ENCODE data around the gene UBTF. TPM values are rescaled to one million over a fixed set of nuclear protein-coding genes. Genes with fewer than 3 reads are reported as not detected.

UBTF gene
- total and polyA plus RNA-seq, 9 of the 15 experiments (the other 6 are each of a cell fraction or from before 2014, with no cell fraction given) = 1.2 to 113 (median 83.6) TPM

DNA sequence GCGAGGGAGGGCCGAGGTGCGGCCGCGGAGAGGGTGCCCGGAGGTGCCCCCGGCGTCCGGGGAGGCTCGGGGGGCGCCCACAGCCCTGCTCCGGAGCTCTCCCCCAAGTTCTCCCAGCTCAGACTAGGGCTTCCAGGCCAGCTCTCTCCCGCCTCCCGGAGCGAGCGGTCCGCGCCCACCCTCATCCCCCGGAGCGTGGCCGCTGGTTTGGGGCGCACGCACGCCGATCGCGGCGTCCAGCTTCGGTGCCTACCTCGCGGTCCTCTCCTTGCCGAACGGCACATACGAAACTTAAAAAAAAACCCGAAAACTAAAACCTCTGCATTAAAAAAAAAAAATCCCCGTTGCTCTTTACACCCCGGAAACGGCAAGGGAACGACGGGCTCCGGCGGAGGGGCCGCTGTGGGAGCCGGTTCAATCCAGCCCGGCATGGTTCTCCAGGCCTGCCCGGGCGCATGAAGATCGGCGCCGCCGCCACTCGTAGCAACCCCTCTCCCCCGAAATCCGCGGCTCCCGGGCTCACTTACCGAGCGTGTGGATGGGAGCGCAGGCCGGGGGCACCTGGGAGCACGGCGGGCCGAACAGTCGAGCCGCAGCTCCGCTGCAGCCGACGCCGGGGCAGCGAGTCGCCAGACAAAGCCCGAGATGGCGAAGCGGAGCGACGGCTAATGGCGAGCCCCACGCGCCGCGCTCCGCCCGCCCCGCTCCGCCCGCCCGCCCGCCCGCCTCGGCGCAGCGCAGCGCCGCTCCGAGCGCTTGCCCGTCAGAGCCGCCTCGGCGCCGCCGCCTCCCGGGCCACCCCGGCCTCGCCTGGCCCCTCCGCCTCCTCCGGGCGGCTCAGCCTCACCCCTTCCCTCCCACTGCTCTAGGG, 973 bp upstream of the UBTF start (continued):
- TF ChIP-seq, protein P1, sequence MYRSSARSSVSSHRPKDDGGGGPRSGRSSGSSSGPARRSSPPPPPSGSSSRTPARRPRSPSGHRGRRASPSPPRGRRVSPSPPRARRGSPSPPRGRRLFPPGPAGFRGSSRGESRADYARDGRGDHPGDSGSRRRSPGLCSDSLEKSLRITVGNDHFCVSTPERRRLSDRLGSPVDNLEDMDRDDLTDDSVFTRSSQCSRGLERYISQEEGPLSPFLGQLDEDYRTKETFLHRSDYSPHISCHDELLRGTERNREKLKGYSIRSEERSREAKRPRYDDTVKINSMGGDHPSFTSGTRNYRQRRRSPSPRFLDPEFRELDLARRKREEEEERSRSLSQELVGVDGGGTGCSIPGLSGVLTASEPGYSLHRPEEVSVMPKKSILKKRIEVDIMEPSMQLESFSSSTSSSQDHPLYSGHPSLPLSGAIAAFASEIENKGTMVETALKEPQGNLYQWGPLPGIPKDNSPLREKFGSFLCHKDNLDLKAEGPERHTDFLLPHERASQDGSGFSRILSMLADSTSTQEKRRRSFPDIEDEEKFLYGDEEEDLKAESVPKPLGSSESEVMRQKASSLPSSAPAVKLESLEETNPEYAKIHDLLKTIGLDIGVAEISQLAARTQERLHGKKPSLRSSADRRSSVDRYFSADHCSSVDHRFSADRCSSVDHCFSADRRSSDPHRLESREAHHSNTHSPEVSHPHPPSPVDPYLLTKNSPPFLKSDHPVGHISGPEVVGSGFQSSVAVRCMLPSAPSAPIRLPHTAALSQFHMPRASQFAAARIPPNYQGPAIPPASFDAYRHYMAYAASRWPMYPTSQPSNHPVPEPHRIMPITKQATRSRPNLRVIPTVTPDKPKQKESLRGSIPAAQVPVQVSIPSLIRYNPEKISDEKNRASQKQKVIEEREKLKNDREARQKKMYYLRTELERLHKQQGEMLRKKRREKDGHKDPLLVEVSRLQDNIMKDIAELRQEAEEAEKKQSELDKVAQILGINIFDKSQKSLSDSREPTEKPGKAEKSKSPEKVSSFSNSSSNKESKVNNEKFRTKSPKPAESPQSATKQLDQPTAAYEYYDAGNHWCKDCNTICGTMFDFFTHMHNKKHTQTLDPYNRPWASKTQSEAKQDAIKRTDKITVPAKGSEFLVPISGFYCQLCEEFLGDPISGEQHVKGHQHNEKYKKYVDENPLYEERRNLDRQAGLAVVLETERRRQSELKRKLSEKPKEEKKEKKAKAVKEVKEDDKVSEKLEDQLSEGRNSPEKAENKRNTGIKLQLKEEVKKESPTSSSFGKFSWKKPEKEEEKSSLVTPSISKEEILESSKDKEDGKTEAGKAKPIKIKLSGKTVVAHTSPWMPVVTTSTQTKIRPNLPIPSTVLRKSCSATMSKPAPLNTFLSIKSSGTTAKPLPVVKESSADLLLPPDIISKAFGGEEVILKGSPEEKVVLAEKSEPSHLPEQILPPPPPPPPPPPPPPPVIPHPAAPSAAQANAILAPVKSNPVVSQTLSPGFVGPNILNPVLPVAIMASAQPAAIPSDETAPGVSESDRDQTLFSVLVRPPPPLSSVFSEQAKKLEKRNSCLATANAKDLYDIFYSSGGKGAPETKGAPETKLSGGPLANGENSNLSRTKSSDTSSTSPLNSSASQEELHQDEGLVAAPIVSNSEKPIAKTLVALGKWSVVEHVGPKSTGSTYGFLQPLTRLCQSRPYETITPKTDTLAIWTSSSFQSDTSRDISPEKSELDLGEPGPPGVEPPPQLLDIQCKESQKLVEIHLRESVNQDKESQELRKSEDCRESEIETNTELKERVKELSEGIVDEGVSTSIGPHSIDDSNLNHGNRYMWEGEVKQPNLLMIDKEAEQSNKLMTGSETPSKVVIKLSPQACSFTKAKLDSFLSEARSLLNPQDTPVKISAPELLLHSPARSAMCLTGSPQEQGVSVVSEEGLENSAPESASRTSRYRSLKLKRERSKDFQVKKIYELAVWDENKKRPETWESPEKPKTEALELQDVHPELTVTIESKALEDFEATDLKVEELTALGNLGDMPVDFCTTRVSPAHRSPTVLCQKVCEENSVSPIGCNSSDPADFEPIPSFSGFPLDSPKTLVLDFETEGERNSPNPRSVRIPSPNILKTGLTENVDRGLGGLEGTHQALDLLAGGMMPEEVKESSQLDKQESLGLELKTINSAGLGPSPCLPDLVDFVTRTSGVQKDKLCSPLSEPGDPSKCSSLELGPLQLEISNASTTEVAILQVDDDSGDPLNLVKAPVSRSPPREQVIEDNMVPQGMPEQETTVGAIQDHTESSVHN (IDR thresholded peaks at IDR 0.05; ENCODE audit: borderline replicate concordance in 1 of 2, low read depth in 1 of 2) = no peak
- TF ChIP-seq, protein P2, sequence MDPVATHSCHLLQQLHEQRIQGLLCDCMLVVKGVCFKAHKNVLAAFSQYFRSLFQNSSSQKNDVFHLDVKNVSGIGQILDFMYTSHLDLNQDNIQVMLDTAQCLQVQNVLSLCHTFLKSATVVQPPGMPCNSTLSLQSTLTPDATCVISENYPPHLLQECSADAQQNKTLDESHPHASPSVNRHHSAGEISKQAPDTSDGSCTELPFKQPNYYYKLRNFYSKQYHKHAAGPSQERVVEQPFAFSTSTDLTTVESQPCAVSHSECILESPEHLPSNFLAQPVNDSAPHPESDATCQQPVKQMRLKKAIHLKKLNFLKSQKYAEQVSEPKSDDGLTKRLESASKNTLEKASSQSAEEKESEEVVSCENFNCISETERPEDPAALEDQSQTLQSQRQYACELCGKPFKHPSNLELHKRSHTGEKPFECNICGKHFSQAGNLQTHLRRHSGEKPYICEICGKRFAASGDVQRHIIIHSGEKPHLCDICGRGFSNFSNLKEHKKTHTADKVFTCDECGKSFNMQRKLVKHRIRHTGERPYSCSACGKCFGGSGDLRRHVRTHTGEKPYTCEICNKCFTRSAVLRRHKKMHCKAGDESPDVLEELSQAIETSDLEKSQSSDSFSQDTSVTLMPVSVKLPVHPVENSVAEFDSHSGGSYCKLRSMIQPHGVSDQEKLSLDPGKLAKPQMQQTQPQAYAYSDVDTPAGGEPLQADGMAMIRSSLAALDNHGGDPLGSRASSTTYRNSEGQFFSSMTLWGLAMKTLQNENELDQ (CRISPR knock-in tag; IDR thresholded peaks at IDR 0.05; ENCODE audit: borderline replicate concordance) = no peak
- TF ChIP-seq TAL1 (IDR thresholded peaks at IDR 0.05) (no peak), ZFX (CRISPR knock-in tag; IDR thresholded peaks at IDR 0.05) (peak; percentile 84), GABPA (tag; conservative IDR thresholded peaks at IDR 0.05; ENCODE audit: low read depth) (no peak), CHD4 (IDR thresholded peaks at IDR 0.05; ENCODE audit: insufficient read depth, insufficient replicate concordance, low read depth, low read length, poor library complexity, severe bottlenecking) (no peak)
- TF ChIP-seq, protein P3, sequence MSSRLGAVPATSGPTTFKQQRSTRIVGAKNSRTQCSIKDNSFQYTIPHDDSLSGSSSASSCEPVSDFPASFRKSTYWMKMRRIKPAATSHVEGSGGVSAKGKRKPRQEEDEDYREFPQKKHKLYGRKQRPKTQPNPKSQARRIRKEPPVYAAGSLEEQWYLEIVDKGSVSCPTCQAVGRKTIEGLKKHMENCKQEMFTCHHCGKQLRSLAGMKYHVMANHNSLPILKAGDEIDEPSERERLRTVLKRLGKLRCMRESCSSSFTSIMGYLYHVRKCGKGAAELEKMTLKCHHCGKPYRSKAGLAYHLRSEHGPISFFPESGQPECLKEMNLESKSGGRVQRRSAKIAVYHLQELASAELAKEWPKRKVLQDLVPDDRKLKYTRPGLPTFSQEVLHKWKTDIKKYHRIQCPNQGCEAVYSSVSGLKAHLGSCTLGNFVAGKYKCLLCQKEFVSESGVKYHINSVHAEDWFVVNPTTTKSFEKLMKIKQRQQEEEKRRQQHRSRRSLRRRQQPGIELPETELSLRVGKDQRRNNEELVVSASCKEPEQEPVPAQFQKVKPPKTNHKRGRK (tag; IDR thresholded peaks at IDR 0.05) = no peak
- TF ChIP-seq, protein P4, sequence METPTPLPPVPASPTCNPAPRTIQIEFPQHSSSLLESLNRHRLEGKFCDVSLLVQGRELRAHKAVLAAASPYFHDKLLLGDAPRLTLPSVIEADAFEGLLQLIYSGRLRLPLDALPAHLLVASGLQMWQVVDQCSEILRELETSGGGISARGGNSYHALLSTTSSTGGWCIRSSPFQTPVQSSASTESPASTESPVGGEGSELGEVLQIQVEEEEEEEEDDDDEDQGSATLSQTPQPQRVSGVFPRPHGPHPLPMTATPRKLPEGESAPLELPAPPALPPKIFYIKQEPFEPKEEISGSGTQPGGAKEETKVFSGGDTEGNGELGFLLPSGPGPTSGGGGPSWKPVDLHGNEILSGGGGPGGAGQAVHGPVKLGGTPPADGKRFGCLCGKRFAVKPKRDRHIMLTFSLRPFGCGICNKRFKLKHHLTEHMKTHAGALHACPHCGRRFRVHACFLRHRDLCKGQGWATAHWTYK (CRISPR knock-in tag; IDR thresholded peaks at IDR 0.05) = no peak

Data from K562 (cell line).